SH-SY5Y (cell line): Measurements from ENCODE around the gene RSPH9.

Source experiments
- GATA2 ChIP-seq: IDR thresholded peaks from 2 replicates; pipeline ENCODE4 v1.6.1; 2011; ENCODE audit warnings: mild to moderate bottlenecking, low read depth, low read length
- GATA3 ChIP-seq: IDR thresholded peaks from 2 replicates; pipeline ENCODE4 v1.6.1; 2011; ENCODE audit warnings: low read depth, mild to moderate bottlenecking, low read length, moderate library complexity

GRCh38 chr6:43719511-43719910 is 74.7 kb downstream of the RSPH9 start:
- TF ChIP-seq GATA2 (no peak), GATA3 (no peak)
